Activated CD8-positive, alpha-beta memory T cell treated with anti-CD3 and anti-CD28 coated beads for 24 hours (primary cell): Measurements from ENCODE around the gene FAM184B.
"Not testable (repeated sequence)": the region's sequence is repeated elsewhere in the genome, so short reads cannot be mapped to it uniquely, and the experiment has no call there.

Experiments
- DNase-seq: peaks from one replicate; pipeline ENCODE4 v3.0.0-alpha.2; 2020

The FAM184B gene

DNA sequence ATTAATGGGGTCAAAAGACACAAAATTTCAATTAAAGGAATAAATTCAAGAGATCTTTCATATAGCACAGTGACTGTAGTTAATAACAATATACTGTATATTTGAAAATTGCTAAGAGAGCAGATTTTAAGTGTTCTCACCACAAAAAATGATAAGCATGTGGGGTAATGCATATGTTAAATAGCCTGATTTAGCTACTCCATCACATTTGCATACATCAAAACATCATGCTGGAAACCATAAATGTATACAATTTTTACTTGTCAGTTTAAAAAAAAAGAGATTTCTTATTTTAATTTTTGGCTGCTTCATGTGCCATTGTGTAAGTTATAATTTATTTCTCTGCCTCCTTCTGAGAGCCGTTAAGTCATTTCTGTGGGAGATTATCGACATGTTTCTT lies 65.9 kb downstream of the FAM184B start:
- DNase-seq = no peak

DNA sequence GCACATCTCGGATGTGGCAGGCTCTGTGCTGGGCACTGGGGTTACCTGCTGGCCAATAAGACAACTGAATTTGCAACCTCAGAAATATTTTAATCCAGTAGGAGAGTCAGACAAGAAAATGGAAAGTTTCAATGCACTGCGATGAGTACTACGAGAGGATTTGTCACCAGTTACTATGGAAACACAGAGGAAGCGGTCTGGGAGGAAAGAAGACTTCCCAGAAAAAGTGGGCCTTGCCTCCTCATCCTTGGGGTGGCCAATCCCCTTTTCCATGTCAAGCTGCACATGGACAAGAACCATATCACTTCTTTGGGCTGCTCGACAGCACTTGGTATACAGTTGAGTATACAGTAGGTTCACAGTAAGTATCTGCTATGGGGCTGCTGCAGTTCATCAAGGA lies 67.6 kb downstream of the FAM184B start:
- DNase-seq = no peak

DNA sequence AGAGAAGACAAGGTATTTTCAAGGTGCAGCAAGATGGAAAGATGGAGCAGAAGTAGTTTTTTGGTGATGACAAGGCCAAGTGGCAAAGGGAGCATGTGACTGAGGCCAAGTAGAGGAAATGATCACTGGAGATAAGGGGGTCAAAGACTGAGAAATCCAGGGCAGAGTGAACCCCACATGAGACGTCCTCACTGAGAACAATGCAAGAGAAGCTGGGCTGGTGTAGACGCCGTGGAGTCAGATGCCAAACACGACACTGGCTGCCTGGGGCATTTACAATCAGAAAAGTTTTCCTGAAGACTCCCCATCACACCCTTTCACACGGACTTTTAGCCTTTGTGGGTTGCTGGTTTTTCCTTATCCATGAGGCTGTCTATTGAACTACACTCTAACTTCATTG lies 69.3 kb downstream of the FAM184B start:
- no peak for DNase-seq

DNA sequence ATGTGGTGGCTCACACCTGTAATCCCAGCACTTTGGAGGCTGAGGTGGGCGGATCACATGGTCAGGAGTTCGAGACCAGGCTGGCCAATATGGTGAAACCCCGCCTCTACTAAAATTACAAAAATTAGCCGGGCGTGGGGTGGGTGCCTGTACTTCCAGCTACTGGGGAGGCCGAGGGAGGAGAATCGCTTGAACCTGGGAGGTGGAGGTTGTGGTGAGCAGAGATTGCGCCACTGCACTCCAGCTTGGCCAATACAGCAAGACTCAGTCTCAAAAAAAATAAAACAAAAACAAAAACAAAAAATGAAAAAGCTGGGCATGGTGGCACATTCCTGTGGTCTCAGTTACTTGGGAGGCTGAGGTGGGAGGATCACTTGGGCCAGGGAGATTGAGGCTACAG lies 70.2 kb downstream of the FAM184B start:
- DNase-seq = not testable (repeated sequence)

DNA sequence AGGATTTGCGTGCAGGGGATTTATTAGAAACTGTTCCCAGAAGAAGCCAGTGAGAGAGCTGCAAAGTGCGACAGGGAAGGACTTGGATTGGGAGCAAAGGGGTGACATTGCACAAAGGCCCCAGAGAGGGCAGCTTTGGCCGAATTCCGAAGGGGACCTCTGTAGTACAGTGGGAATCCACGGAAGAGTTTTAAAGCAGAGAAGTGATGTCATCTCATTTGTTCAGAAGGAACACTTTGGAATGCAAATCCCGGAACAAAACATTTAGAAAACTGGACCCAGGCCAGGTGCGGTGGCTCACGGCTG lies 71.7 kb downstream of the FAM184B start:
- DNase-seq = peak; percentile 13

DNA sequence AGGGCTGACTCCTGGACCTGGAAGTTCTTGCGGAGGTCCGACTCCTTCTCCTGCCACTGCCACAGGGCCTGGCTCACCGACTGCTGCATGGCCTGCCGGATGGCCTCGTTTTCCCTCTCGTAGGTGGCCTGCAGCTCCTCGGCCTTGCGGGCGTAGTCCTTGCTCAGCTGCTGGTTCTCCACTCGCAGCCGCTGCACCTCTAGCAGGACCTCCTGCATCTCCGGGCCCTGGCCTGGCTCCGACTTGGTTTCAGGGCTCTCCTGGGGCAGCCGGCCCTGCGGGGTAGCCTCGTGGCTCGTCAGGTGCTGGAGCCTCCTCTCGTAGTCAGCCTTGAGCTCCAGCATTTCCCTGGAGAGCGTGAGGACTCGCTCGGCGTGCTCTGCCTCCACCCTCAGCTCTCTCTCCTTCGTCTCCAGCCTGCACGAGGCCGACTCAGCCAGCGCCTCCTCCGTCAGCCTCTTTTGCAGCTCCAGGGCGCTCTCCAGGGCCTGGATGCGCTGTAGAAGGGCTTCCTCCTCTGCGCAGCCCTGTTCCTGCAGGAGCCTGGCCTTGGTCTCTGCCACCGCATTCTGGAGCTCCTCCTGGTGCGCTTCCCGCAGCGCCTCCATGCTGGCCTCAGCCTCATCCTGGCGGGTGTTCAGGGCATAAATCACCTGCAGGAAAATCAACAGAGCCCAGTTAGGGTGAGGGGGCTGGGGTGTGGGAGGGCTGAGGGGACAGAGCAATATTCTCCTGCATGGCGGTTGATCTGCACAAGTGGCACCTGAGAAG lies 72.2 kb downstream of the FAM184B start:
- DNase-seq = peak; percentile 46

DNA sequence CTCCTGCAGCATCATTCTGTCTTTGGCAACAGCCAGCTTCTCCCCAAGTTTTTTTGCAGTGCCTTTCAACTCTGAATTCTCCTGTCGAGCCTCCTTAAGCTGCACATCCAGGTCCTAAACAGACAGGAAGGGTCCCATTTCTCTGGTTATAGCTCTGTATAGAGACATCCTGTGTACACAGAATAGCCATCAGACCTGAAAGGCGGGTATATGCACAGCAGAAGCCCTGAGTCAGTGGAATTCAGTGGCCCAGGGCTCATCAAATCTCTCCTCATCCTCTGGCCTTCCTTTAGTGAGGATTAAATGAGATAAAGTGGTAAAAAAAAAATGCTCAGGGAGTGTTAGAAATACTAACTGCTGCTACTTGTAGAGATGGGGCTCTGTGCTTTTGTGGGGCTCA lies 73.8 kb downstream of the FAM184B start:
- DNase-seq = peak; percentile 15

DNA sequence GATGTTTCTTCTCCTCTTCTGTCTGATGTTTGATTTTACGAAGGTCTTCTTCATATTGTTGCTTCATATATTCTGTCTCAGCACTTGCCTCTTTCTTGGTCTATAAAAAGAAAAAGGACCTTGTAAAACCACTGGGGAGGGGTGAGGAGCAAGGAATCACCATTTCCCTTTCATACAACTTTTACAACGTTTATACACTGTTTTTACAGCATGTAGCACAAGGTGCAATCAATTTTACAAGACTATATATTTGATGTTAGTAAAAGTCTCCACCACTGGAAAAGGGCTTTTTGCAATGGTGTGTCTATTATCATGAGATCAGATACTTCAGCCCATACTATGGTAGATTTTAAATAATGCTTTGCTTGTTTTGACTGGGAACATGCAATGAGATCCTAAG lies 76.3 kb downstream of the FAM184B start:
- DNase-seq = no peak

DNA sequence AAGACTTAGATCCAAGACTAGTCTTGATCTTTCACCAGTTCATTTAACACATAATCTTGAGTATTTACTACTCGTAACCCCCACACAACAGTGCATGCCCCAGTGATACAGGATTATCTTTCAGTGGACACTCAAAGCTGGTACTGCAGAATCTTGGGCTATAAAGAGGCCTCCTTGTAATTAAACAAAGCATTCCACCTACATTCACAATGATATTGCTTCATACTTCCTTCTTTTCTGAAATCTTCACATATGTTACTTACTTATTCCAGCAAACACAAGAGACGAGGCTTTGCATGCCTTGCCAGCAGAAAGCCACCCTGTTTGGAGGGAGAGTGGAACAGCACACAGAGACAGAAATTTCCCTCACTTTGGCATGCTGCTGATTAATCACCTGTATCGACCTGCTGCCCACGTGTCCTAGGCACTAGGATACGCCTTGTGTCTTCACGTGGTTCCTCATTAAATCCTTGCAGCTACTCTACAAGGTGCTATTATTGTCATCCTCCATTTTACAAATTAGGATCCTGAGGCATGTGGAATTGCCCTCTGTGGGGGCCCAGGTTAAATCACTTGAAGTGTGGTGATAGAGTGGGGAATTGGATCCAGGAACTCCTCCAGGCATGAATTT lies 77.3 kb downstream of the FAM184B start:
- no peak for DNase-seq

DNA sequence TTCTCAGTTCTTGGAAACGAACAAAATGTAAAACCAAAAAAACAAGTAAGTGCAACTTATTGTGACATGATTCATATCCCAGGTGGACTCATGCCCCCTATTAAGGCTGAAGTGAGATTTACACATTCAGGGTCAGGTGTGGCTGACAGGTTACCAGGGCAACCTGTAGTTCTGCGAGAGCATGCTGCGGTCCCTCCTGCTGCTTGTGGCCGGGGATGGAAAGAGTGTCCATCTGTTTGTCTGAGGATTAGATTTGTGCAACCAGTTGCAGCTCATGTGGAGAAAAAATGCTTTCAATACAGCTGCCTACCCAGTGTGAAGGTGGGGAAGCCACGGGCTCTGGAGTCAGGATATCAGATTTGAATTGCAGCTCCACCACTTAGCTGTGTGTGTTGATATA lies 78.8 kb downstream of the FAM184B start:
- DNase-seq = peak; percentile 7

DNA sequence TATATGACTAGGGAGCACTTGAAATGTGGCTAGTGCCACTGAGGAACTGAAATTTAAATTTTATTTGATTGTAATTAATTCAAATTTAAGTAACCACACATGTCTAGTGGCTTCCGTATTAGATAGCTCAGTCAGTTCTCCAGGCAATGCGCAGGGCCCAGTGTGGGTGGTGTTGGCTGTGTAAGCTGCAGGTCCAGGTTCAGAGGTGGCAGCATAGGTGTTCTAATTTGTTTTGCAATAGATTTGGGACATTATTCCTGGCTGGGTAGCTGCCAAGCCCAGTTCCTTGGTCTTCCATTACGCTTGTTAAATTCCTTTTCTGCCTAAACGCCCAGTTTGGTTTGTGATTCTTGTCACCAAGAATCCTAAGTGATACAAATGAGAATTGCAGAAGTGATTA lies 79.5 kb downstream of the FAM184B start:
- peak; percentile 1 for DNase-seq

DNA sequence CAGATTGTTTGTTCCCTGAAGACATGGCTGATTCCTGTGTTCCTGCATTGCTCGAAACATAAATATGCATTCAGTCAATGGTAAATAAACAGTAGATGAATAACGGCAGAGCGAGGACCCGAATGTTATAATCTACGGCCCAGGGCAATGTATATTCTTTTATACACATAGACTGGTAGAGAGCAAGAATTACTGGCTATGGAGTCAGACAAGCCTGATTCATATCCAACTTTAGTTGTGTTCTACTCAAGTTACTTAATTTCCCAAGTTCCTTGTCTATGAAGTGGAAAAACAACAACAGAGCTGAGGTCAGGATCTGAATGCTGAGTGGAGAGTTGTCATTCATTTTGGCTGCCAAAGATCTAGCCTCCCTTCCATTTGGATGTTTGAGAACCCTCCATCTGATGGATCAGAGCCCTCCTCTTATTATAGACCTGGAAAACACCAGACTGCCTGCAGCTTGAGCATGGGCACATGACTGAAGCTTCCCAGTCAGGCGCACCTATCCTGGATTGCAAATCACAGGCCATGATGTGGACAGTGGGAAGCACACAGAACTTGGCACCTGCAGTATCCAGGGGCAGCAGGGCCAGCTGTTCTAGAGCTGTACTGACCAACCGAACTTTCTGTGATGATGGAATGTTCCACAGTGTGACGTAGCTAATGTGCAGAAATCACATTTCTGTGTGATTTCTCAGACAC lies 80.1 kb downstream of the FAM184B start:
- peak; percentile 17 for DNase-seq

DNA sequence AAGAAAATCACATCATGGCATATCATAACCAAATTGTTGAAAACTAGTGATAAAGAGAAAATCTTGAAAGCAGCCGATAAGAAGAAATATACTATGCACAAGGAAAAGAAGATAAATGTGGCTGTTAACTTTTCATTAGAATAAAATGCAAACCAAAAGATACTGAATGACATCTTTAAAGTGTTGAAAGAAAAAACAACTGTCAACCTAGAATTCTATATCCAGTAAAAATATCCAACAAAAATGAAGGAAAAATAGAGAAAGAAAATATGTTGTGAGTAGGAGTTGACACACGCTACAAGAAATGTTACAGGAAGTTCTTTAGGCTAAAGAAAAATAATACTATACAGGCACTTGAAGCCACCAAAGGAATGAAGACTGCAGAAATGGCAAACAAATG lies 82.0 kb downstream of the FAM184B start:
- no peak for DNase-seq

DNA sequence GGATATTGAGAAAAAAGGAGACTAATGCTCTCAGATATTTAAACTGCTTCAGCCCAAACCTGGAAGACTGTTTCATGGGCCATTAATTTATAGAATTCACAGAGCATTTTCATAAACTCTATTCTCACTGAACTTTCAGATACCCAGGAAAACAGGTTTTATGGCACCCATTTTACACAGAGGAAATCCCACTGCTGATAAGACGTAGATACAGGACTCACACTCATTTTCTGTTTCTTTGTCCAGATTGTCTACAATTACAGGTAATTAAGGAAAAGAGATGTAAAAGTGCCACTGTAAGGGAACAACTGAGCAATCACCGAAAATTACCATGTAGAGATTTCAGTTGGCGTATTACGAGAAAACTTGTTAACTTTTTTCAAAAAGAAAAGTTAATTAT lies 83.3 kb downstream of the FAM184B start:
- no peak for DNase-seq

DNA sequence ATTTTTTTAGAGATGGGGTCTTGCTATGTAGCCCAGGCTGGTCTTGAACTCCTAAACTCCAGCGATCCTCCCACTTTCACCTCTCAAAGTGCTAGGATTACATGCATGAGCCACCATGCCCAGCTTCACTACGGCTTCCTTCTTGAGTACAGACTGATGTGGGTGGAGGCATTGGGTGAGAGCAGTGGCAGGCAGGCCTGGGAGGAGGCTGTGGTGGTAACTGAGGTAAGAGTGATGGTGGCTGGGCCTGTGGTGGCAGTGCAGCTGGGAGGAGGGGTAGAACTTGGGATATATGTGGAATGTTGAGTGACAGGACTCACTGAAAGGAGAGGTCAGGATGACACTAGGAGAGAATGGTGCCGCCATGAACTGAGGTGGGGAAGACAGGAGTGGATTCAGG lies 86.1 kb downstream of the FAM184B start:
- DNase-seq = no peak

DNA sequence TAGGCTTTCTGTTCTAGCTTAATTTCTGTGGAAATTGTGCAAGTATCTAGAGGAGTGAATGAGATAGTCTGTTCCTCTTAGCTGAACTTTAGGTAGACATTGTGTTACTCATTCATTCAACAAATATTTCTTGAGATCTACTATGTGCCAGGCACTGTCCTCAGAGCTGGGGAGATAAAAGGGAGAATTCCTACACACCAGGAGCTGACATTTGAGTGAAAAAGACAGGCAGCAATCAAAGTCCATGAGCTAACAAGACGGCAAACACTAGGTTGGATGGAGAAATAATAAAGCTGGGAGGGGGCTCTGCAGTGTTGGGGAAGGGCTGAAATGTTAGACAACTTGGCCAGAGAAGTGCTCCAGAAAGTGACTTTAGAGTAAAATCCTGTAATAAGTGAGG lies 86.9 kb downstream of the FAM184B start:
- no peak for DNase-seq

DNA sequence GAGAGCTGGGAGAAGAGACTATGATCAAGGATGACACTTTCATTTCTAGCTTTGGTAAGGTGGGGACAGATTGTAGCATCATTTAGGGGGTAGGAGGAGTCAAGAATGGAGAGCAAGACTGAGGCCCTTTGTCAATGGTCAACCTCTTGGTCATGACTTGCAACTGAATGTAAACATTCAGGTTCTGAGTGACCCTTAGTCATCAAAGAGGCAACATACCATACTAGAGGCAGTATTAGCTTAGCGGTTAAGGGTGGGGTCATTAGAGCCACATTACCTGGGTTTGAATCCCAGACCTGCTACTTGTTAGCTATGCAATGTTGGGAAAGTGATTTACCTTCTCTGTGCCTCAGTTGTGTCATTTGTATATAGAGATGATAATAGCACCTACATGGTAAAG lies 90.5 kb downstream of the FAM184B start:
- no peak for DNase-seq

DNA sequence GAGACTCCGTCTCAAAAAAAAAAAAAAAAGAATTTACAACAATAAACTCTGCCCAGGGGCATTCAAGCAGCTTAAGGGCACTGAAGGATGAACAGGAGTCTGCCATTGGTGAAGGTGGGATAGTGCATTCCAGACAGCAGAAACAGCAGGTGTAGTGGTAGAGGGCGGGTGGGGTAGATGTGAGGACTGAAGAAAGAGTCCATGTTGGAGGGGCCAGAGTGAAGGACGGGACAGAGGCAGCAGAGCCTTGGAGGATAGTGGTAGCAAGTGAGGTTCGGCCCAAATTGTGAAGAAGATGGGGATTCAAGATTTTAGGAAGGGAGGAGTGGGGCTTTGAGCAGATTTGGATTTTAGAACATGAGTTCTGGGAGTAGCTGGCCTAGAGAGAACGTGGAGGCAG lies 91.3 kb downstream of the FAM184B start:
- DNase-seq = no peak

DNA sequence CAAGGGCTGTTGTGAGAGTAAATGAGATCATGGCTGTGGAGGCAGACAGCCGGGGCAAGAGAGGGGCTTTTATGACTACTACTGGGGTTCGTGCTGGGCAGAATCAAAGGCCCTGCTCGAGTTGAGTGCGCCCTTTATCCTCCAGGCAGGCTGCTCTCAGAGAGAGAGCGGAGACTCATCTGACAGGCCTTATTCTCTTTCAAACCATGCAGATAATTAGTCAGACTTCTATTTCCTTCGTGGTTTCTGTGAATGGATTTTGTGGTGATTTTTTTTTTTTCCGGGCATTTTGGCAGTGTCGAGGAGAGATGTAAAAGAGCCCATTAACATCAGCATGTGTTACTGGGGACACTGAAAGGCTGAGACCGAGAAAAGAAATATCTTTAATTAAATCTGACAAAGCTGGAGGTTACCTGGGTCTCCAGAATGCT lies 93.4 kb downstream of the FAM184B start:
- no peak for DNase-seq

DNA sequence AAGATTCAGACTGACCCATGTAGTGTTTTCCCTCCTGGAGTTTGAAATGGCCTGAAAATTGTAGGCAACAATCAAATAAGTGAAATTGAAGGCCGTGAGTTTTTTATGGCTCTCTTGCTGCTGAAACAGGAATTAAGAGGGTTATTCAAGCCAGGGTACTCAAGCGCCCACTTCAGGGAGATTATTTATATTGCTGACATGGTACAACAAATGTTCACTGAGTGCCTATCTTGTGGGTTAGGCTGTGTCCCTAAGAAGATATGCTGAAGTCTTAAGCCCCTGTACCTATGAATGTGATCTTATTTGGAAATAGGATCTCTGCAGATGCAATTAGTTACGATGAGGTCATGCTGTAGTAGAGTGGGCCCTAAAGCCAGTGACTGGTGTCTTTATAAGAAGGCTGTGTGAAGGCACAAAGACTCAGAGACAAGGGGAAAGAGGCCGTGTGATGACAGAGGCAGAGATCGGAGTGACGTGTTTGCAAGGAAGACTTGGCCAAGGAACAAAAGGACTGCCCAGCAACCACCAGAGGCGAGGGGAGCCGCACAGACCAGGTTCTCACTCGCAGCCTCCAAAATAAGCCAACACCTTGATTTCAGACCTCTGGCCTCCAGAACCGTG lies 94.1 kb downstream of the FAM184B start:
- DNase-seq = no peak

DNA sequence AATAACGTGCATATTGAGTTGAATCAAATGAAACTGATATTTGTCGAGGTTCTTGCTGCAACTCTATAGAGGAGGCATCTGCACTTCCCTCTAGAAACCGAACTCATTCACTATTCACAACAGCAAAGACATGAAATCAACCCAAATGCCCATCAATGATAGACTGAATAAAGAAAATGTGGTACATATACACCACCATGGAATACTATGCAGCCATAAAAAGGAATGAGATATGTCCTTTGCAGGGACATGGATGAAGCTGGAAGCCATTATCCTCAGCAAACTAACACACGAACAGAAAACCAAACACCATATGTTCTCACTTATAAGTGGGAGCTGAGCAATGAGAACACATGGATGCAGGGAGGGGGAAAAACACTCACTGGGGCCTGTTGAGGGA lies 96.8 kb downstream of the FAM184B start:
- DNase-seq = not testable (repeated sequence)

DNA sequence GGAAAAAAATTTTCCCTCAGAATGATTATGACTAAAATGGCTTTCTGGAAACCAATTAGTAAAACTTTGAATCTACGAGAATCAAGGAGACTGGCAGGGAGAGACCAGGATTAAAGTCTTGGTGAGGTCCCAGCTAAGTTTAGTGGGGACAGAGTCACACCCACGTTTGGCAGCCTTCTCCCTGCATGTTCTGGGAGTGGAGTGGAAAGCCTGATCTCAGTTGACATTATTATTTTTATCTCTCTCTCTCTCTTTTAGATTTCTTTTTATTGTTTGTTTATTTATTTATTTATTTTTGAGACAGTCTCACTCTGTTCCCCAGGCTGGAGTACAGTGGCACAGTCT lies 99.2 kb downstream of the FAM184B start:
- DNase-seq = no peak

DNA sequence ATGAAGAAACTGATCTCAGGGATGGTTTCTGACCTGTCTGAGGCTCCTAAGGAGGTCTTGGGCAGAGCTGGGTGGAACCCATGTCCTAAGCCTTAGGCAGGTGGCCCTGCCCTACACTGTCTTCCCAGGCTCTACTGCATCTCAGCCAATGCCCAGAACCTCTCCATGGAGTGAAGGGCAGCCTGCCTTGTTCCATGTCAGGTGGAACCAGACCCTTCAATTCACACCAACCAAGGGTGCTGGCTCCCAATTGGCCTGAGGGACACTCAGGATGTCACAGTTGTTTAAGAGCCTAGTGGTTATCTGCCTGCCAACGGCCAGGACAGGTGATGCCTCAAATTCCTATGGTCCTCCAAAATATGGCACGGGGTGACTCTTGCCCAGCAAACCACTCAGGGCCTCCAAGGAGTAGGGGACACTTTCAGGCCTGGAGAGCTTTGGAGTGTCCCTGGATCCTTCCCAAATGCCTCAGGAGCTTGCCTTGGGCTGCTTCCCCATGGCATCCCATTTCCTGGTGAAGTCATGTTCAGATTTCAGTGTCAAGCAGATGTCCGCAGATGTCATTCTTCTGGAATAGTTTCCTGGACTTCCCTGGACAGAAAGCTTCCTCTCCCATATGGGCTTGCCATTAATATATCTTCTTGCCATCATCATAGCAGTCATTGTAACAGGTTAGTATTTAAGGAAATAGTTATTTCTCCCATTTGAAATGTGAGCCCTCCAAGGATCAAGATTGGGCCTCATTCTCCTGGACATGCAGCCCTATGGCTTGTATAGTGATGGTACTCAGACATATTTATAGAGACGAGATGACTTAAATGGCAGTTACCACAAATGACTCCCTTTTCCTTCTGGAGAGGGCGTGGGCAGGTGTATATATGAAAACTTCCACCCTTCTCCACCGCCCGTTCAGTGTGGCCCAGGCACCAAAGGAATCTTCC lies 99.9 kb downstream of the FAM184B start:
- DNase-seq = no peak
